BE2C (cell line): ENCODE results near the gene THEMIS.

ENCODE experiments used
- DNase-seq: peaks from one replicate; pipeline ENCODE4 v3.0.0-alpha.2; 2020
- H3K27me3 ChIP-seq: fragments of 250-450 bp; sonication (Bioruptor Pico); 2 replicates; pipeline ENCODE4 v1.5.1; 2020; ENCODE audit warnings: mild to moderate bottlenecking
- H3K36me3 ChIP-seq: fragments of 250-450 bp; sonication (Bioruptor Pico); 2 replicates; pipeline ENCODE4 v1.5.1; 2020; ENCODE audit warnings: mild to moderate bottlenecking
- H3K4me1 ChIP-seq: fragments of 250-450 bp; sonication (Bioruptor Pico); 2 replicates; pipeline ENCODE4 v1.5.1; 2020
- H3K4me3 ChIP-seq: 2 replicates; pipeline ENCODE4 v1.5.1; 2011; ENCODE audit warnings: low read depth, low read length
- H3K9me3 ChIP-seq: fragments of 250-450 bp; sonication (Bioruptor Pico); 2 replicates; pipeline ENCODE4 v1.5.1; 2020
- CTCF ChIP-seq: IDR thresholded peaks from 2 replicates; pipeline ENCODE4 v1.5.1; 2012; ENCODE audit warnings: mild to moderate bottlenecking, low read depth, low read length

Gene THEMIS

GRCh38 chr6:127768745-127769144 lies 132.1 kb downstream of the THEMIS start:
- TF ChIP-seq CTCF = no peak
- Histone ChIP-seq H3K9me3 (no peaks in the 10 kb centered on the region), H3K4me1 (no peaks in the 10 kb centered on the region), H3K4me3 (no peak overlapping the region), H3K36me3 (no peaks in the 10 kb centered on the region), H3K27me3 (no peaks in the 10 kb centered on the region)
- no peak for DNase-seq

GRCh38 chr6:127768223-127768622 lies 132.6 kb downstream of the THEMIS start:
- Histone ChIP-seq H3K27me3 (no peaks in the 10 kb centered on the region), H3K4me3 (no peak overlapping the region), H3K36me3 (no peaks in the 10 kb centered on the region), H3K4me1 (no peaks in the 10 kb centered on the region), H3K9me3 (no peaks in the 10 kb centered on the region)
- no peak for TF ChIP-seq CTCF
- no peak for DNase-seq

- Histone ChIP-seq H3K4me3 (no peak overlapping the region), H3K27me3 (no peaks in the 10 kb centered on the region), H3K36me3 (no peaks in the 10 kb centered on the region), H3K9me3 (no peaks in the 10 kb centered on the region), H3K4me1 (no peaks in the 10 kb centered on the region)
- DNase-seq = no peak
- no peak for TF ChIP-seq CTCF
These were observed 134.9 kb downstream of the THEMIS start for GRCh38 chr6:127765949-127766348.

- no peak for TF ChIP-seq CTCF
- Histone ChIP-seq H3K4me3 (no peak overlapping the region), H3K9me3 (no peaks in the 10 kb centered on the region), H3K36me3 (no peaks in the 10 kb centered on the region), H3K27me3 (no peaks in the 10 kb centered on the region; the same call in 1 of the 2 replicates), H3K4me1 (no peaks in the 10 kb centered on the region)
- no peak for DNase-seq
These were observed 138.6 kb downstream of the THEMIS start for GRCh38 chr6:127762284-127762683.

GRCh38 chr6:127761084-127761483 lies 139.8 kb downstream of the THEMIS start:
- Histone ChIP-seq H3K4me1 (no peaks in the 10 kb centered on the region), H3K27me3 (no peaks in the 10 kb centered on the region; the same call in 1 of the 2 replicates), H3K9me3 (no peaks in the 10 kb centered on the region), H3K4me3 (no peak overlapping the region), H3K36me3 (no peaks in the 10 kb centered on the region)
- no peak for TF ChIP-seq CTCF
- no peak for DNase-seq

GRCh38 chr6:127749095-127749494 lies 151.8 kb downstream of the THEMIS start:
- Histone ChIP-seq H3K36me3 (no peaks in the 10 kb centered on the region), H3K4me1 (no peaks in the 10 kb centered on the region), H3K27me3 (0 out of 2 replicates have a peak, but pooled peaks cover under 1% of the 10 kb centered on the region), H3K9me3 (no peaks in the 10 kb centered on the region), H3K4me3 (no peak overlapping the region)
- DNase-seq = no peak
- TF ChIP-seq CTCF = no peak
